HEK293 (cell line): ENCODE measurements around the gene STK24.

Source experiments
- SP2 ChIP-seq: fragments of 450-650 bp; formaldehyde crosslinking; IDR thresholded peaks from 2 replicates; pipeline ENCODE4 v1.5.1; 2016; ENCODE audit warnings: missing biosample characterization, missing genetic modification characterization
- ZNF112 ChIP-seq: fragments of 450-650 bp; formaldehyde crosslinking; IDR thresholded peaks from 2 replicates; pipeline ENCODE4 v1.5.0; 2017; ENCODE audit warnings: missing biosample characterization, missing genetic modification characterization
- ZNF510 ChIP-seq: fragments of 450-650 bp; formaldehyde crosslinking; IDR thresholded peaks from 2 replicates; pipeline ENCODE4 v1.5.1; 2018; ENCODE audit warnings: mild to moderate bottlenecking, missing genetic modification characterization, missing biosample characterization; ENCODE audit not compliant: insufficient replicate concordance
- ZNF521 ChIP-seq: fragments of 450-650 bp; formaldehyde crosslinking; IDR thresholded peaks from 2 replicates; pipeline ENCODE4 v1.5.1; 2017; ENCODE audit warnings: missing biosample characterization, mild to moderate bottlenecking, missing genetic modification characterization
- ZNF768 ChIP-seq: fragments of 450-650 bp; formaldehyde crosslinking; IDR thresholded peaks from 2 replicates; pipeline ENCODE4 v1.5.1; 2018; ENCODE audit warnings: missing biosample characterization, mild to moderate bottlenecking, missing genetic modification characterization
- ZNF792 ChIP-seq: fragments of 450-650 bp; formaldehyde crosslinking; IDR thresholded peaks from 2 replicates; pipeline ENCODE4 v1.5.1; 2016; ENCODE audit warnings: missing biosample characterization, missing genetic modification characterization
- TF ChIP-seq, protein P1 (sequence below): fragments of 450-650 bp; formaldehyde crosslinking; IDR thresholded peaks from 2 replicates; pipeline ENCODE4 v1.5.1; 2016; ENCODE audit warnings: missing biosample characterization, missing genetic modification characterization
- TF ChIP-seq, protein P2 (sequence below): fragments of 450-650 bp; formaldehyde crosslinking; IDR thresholded peaks from 2 replicates; pipeline ENCODE4 v1.5.1; 2016; ENCODE audit warnings: missing biosample characterization, missing genetic modification characterization
- TF ChIP-seq, protein P3 (sequence below): IDR thresholded peaks from 2 replicates; pipeline ENCODE4 v1.6.1; 2011; ENCODE audit warnings: mild to moderate bottlenecking, low read depth, low read length, borderline replicate concordance

DNA sequence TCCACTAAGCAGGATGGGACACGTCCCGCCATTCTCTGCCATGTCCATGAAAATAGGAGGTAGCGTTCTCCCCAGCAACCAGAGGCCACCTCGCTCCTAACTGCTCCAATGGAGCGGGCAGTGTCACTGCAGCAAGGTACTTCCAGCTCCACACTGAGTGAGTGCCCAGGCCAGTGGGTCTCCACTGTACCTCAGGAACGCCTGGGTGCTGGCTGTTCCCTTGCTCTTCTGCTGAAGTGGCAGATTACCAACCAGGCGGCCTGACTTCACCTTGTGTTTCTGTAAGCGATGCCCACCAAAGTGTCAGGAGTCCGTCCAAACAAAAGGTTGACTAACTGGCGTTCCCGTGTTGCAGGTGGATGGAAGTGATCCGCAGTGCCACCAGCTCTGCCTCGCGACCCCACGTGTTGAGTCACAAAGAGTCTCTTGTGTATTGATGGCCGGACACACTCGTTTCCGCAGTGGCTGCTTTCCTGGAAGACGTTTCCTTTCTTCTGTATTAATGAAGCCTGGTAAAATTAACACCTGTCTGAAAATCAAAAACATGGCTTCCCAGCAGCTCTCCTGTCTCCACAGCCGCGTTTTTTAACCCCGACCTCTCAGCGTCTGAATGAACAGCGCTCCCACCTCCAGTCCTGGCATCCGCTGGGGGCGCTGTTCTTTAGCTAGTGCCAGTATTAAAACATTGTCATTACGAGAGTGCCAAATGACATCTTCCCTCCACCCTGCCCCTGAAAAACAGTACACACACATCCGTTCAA, 128.8 kb downstream of the STK24 start:
- TF ChIP-seq SP2 (no peak), ZNF768 (tag by site-specific recombination) (no peak), ZNF510 (tag by site-specific recombination) (no peak), ZNF112 (tag by site-specific recombination) (no peak), ZNF521 (no peak), ZNF792 (tag by site-specific recombination) (no peak)
- TF ChIP-seq, protein P1, sequence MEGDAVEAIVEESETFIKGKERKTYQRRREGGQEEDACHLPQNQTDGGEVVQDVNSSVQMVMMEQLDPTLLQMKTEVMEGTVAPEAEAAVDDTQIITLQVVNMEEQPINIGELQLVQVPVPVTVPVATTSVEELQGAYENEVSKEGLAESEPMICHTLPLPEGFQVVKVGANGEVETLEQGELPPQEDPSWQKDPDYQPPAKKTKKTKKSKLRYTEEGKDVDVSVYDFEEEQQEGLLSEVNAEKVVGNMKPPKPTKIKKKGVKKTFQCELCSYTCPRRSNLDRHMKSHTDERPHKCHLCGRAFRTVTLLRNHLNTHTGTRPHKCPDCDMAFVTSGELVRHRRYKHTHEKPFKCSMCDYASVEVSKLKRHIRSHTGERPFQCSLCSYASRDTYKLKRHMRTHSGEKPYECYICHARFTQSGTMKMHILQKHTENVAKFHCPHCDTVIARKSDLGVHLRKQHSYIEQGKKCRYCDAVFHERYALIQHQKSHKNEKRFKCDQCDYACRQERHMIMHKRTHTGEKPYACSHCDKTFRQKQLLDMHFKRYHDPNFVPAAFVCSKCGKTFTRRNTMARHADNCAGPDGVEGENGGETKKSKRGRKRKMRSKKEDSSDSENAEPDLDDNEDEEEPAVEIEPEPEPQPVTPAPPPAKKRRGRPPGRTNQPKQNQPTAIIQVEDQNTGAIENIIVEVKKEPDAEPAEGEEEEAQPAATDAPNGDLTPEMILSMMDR (tag by site-specific recombination) = no peak
- TF ChIP-seq, protein P2, sequence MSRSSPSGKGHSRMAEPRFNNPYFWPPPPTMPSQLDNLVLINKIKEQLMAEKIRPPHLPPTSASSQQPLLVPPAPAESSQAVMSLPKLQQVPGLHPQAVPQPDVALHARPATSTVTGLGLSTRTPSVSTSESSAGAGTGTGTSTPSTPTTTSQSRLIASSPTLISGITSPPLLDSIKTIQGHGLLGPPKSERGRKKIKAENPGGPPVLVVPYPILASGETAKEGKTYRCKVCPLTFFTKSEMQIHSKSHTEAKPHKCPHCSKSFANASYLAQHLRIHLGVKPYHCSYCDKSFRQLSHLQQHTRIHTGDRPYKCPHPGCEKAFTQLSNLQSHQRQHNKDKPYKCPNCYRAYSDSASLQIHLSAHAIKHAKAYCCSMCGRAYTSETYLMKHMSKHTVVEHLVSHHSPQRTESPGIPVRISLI = no peak
- TF ChIP-seq, protein P3, sequence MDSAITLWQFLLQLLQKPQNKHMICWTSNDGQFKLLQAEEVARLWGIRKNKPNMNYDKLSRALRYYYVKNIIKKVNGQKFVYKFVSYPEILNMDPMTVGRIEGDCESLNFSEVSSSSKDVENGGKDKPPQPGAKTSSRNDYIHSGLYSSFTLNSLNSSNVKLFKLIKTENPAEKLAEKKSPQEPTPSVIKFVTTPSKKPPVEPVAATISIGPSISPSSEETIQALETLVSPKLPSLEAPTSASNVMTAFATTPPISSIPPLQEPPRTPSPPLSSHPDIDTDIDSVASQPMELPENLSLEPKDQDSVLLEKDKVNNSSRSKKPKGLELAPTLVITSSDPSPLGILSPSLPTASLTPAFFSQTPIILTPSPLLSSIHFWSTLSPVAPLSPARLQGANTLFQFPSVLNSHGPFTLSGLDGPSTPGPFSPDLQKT = no peak
